Peyer's patch (tissue), 4 donors: ENCODE measurements around the gene HNRNPM.

Experiments
- CTCF ChIP-seq, 6 experiments: fragments of 450-650 bp in 4 of 6; fragments of 200-600 bp in 2 of 6; sonication (generic) in 1 of 6; IDR thresholded peaks; one replicate each; pipeline ENCODE4 v1.5.1; 2017 to 2019; ENCODE audit warnings: antibody characterized with exemption in 6 of 6, mild to moderate bottlenecking in 3 of 6, moderate library complexity in 1 of 6
- POLR2A ChIP-seq, 2 donors: fragments of 450-650 bp; IDR thresholded peaks; one replicate each; pipeline ENCODE4 v1.5.1; 2017; ENCODE audit warnings: antibody characterized with exemption in 2 of 2, mild to moderate bottlenecking in 2 of 2, moderate library complexity in 2 of 2

GRCh38 chr19:8438236-8438635 lies 6.5 kb upstream of the HNRNPM start:
- no peak for TF ChIP-seq CTCF (IDR thresholded peaks at IDR 0.05)
- no peak for TF ChIP-seq POLR2A (IDR thresholded peaks at IDR 0.05)
